HG03103 (cell line): ENCODE data around the gene PGAP6.
"Not testable (repeated sequence)": the region's sequence is repeated elsewhere in the genome, so short reads cannot be mapped to it uniquely, and the experiment has no call there.

Source experiments
- ATAC-seq: cut with Tn5 transposase; IDR thresholded peaks from one replicate; pipeline ENCODE4 v1.9.1; 2021; ENCODE audit warnings: low read depth; ENCODE audit not compliant: unreplicated experiment

Gene PGAP6

GRCh38 chr16:369275-369865, 12.4 kb downstream of the PGAP6 start:
- ATAC-seq = no peak

DNA sequence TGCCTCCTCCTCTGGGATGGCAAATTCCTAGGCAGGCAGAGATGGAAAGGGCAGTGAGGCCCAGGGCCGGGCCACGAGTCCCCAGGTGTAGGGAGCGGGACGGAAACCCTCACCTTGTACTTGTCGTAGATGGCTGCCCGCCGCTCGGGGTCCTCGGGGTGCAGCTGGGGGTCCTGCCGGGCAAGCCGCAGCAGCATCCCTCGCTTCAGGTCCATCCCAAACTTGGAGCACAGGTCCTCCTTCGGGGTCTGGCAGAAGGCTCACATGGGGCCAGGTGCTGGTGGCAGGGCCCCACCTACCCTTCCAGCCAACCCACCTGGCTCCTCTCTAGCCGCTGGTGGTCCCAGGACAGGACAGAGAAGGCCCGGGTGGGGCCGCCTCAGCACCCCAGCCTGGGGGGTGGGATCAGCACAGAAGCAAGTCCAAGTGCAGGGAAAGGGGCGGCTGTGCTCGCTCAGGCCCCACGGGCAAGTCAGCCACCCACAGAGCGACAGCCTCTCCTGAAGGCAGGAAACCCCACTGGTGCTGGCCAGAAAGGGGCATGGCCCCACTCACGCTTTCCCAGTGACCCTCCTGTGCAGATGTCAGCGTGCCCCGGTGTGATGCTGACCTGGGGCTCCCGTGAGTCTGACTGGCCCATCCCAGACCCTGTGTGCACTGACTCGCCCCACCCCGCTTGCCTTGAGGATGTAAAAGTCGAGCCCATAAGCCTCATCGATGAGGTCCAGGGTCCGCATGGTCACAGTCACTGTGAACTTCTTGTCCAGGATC, 13.2 kb downstream of the PGAP6 start:
- no peak for ATAC-seq

- ATAC-seq = no peak
Observed at GRCh38 chr16:367333-367903, 14.4 kb downstream of the PGAP6 start.

DNA sequence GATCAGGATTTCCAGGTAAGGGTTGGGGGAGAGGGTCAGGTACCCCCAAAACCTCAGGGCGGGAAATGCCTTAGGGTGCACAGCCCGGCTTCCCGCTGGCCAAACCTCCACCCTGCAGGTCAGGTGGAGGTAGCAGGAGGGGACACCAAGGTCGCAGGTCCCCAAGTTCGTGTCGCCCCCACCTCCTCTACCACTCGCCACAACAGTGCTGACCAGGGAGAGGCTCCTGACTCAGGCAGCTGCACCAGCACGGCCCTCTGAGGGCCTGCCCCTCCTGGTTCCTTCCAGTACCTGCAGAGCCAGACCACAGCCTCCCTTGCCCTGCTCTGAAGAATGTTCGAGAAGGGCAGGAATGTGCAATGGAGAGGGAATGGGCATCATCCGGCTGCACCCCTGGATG, 15.3 kb downstream of the PGAP6 start:
- ATAC-seq = no peak

DNA sequence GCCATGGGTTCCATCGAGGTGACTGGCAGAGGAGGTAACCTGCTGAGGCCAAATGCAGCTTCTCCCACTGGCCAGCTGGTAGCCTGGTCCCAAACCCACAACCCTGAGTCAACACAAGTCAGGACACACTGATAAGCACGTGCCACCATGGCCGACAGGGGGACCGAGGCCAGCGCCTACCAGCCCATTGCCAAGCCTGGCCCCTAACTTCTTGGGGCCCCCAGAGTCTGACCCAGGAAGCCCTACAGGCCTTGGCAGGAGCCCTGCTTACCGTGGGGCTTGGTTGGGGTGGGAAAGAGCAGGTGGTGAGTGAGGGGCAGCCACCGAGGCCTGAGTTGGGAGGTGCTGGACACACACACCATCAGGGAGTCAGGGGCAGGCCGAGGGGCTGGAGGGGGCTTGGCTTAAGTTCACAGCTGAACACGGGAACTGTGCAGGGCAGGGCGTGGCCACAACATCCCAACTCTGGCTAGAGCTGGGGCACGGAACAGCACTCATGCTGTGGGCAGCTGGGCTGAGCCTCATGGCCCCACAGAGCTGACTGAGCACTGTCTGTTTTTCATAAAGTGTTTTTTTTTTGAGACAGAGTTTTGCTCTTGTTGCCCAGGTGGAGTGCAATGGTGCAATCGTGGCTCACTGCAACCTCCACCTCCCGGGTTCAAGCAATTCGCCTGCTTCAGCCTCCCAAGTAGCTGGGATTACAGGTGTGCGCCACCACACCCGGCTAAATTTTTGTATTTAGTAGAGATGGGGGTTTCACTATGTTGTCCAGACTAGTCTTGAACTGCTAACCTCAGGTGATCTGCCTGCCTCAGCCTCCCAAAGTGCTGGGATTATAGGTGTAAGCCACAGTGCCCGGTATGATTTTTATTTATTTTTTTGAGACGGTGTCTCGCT, 16.9 kb downstream of the PGAP6 start:
- ATAC-seq = no peak

- no peak for ATAC-seq
Observed at GRCh38 chr16:363766-364490, 17.9 kb downstream of the PGAP6 start.

GRCh38 chr16:363110-363765, 18.5 kb downstream of the PGAP6 start:
- ATAC-seq = no peak

DNA sequence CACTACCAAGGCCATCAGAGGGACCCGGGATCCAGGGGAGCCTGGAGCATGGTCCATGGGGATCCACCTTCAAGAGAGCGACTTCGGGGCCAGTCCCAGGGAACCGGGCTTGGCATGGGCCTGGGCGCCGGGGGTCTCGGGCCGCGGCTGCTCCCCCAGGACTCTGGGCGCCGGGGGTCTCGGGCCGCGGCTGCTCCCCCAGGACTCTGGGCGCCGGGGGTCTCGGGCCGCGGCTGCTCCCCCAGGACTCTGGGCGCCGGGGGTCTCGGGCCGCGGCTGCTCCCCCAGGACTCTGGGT, 19.1 kb downstream of the PGAP6 start:
- ATAC-seq = not testable (repeated sequence)

DNA sequence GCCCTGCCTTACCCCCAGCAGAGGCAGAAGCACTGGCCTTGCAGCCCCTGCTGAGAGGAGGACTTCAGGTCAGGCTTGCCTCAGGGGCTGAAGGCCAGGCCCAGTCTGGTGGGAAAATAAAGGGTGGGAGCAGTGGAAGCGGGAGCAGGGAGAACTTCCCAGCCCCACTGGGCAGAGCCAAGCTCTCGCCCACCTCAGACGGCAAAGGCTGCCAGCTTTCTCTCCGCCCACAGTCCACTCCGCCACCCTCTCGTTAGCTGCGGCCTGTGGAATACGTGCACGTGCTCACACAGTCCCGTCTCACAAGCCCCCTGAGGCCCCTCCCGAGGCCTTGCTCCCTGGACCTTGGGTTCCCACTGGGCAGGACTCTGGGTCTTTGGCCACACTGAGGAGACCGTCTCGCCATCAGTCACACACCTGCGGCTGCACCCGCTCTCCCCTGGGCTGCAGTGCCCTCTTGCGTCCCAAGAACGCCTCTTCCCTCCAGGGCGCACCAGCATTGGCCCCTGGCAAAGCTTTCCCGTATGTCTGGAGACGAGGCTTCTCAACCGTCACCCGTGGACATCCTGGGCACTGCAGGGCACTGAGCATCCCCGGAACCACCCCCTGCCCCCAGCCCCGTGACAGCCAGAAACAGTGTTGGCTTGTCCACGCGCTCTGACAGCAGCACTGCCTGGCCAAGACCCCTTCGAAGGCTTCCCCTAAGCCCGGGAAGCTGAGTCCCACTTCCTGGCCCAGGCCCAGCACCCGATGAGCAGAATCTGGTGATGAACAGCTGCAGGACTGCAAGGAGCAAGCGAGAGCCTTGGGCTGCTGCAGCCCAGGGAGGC, 19.7 kb downstream of the PGAP6 start:
- ATAC-seq = no peak

DNA sequence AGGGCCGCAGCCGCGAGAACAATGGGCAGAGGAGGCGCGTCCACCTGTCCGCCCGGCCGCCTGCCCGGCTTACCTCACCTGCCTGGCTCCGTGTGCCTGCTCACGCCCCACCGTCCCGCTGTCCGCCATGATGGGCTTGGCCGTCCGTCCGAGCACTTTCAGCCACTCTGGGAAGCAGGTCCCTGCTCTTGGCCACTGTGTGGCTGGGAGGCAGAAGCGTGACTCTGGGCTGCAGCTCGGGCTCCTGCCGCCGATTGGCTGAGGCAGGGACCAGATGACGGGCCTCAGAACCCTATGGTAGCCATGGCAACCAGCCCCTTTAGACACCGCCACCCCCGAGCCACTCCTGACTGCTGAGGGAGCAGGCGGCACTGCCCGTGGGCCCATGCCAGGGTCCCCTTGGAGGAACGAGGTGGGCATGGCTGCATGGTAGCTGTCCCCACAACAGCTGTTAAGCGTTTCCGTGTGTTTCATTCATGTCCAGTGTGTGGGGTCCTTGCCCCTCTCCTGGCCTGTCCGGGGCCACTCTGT, 20.4 kb downstream of the PGAP6 start:
- ATAC-seq = no peak

- ATAC-seq = no peak
Observed at GRCh38 chr16:360698-361336, 21.0 kb downstream of the PGAP6 start.

GRCh38 chr16:359871-360697, 21.7 kb downstream of the PGAP6 start:
- no peak for ATAC-seq

DNA sequence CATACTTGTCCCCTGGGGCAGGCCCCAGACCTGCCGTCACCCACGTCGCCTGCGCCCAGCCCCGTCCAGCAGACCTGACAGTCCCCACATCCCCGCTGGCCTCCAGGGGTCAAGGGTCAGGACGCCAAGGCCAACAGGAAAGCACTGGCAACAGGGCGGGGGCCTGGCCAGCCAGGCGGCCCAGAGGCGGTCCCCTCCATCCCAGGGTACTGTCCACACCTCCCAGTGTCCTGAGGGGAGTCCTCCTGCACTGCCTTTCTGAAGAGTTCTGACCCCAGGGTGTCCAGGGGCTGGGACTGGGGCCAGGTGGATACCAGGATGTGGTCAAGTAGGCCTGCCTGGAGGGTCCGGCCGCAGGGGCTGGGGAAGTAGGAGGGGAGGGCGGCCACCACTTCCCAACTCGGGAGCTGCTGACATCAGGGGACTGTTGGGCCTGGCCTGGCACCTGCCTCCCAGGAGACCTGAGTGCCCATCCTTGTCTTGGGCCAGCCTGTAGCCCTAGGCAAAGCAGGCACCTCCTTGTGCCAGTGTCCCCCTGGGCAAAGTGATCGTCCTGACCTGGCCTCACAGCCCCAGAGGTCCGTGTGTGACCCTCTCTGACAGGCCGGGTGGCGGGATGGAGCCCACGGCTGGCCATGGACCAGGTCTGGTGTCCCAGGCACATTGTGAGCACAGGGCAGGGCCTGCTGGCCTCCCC, 22.6 kb downstream of the PGAP6 start:
- no peak for ATAC-seq

- ATAC-seq = no peak
Observed at GRCh38 chr16:356741-357140, 25.0 kb downstream of the PGAP6 start.

- ATAC-seq = no peak
Observed at GRCh38 chr16:354971-355461, 26.8 kb downstream of the PGAP6 start.

GRCh38 chr16:354291-354881, 27.4 kb downstream of the PGAP6 start:
- ATAC-seq = no peak
